RWPE2 (cell line): ENCODE results near the gene PROK2.
A peak's percentile ranks its signal among the peaks of the same experiment; 100 is the strongest.

ENCODE experiments used
- ATAC-seq: fragments of 200-7000 bp; cut with Tn5 transposase; 3 replicates; pipeline ENCODE4 v1.9.1; 2021; ENCODE audit warnings: low read depth
- DNase-seq: peaks from one replicate; pipeline ENCODE4 v3.0.0-alpha.2; 2020; ENCODE audit warnings: low spot score
- H3K27ac ChIP-seq: fragments of 450-650 bp; 2 replicates; pipeline ENCODE4 v1.5.1; 2017; ENCODE audit warnings: mild to moderate bottlenecking; ENCODE audit not compliant: poor library complexity, severe bottlenecking
- H3K27me3 ChIP-seq: fragments of 250-450 bp; sonication (Bioruptor Pico); 2 replicates; pipeline ENCODE4 v1.5.1; 2021; ENCODE audit warnings: mild to moderate bottlenecking, moderate library complexity; ENCODE audit not compliant: insufficient read depth, poor library complexity, severe bottlenecking
- H3K36me3 ChIP-seq: fragments of 250-450 bp; sonication (Bioruptor Pico); 2 replicates; pipeline ENCODE4 v1.5.1; 2020; ENCODE audit warnings: low read depth, mild to moderate bottlenecking, moderate library complexity
- H3K4me1 ChIP-seq: fragments of 250-450 bp; sonication (Bioruptor Pico); 2 replicates; pipeline ENCODE4 v1.5.1; 2021; ENCODE audit warnings: mild to moderate bottlenecking, moderate library complexity; ENCODE audit not compliant: insufficient read depth, poor library complexity, severe bottlenecking
- H3K4me3 ChIP-seq: fragments of 250-450 bp; sonication (Bioruptor Pico); 2 replicates; pipeline ENCODE4 v1.5.1; 2021; ENCODE audit warnings: mild to moderate bottlenecking, moderate library complexity; ENCODE audit not compliant: severe bottlenecking
- H3K9me3 ChIP-seq: fragments of 250-450 bp; sonication (Bioruptor Pico); 2 replicates; pipeline ENCODE4 v1.5.1; 2021; ENCODE audit warnings: mild to moderate bottlenecking, moderate library complexity; ENCODE audit not compliant: severe bottlenecking
- CTCF ChIP-seq: fragments of 450-650 bp; IDR thresholded peaks from one replicate; pipeline ENCODE4 v1.5.1; 2017; ENCODE audit warnings: mild to moderate bottlenecking, moderate library complexity; ENCODE audit not compliant: poor library complexity, severe bottlenecking

Gene PROK2

GRCh38 chr3:71784914-71785531, at the start of gene PROK2:
Gene PROK2 (minus strand): TSS chr3:71785148. CDS start chr3:71785052, 96 bp downstream.
- H3K36me3 ChIP-seq, result no peaks in the 10 kb centered on the region
- H3K27ac ChIP-seq, result no peak within 1 kb of the TSS
- no peaks in the 10 kb centered on the region for H3K9me3 ChIP-seq
- peak within 1 kb of the TSS; percentile 12 for H3K4me3 ChIP-seq
- DNase-seq (no peak), ATAC-seq (peak; percentile 52)
- peaks cover 71% of the 10 kb centered on the region for H3K27me3 ChIP-seq
- no peaks in the 10 kb centered on the region for H3K4me1 ChIP-seq
- TF ChIP-seq CTCF, result no peak

- no peaks in the 10 kb centered on the region for H3K36me3 ChIP-seq
- H3K27ac ChIP-seq, result no peak overlapping the region
- H3K4me3 ChIP-seq, result no peak overlapping the region
- no peaks in the 10 kb centered on the region for H3K4me1 ChIP-seq
- TF ChIP-seq CTCF, result no peak
- H3K9me3 ChIP-seq, result no peaks in the 10 kb centered on the region
- no peaks in the 10 kb centered on the region for H3K27me3 ChIP-seq
- ATAC-seq (no peak), DNase-seq (no peak)
These were observed 46.7 kb upstream of the PROK2 start for GRCh38 chr3:71831599-71831998.

GRCh38 chr3:71825551-71826283, 40.8 kb upstream of the PROK2 start:
- ATAC-seq, result no peak
- Histone ChIP-seq H3K36me3 (no peaks in the 10 kb centered on the region), H3K9me3 (no peaks in the 10 kb centered on the region), H3K27ac (no peak overlapping the region), H3K4me1 (no peaks in the 10 kb centered on the region), H3K4me3 (no peak overlapping the region), H3K27me3 (no peaks in the 10 kb centered on the region)
- TF ChIP-seq CTCF, result no peak
- DNase-seq, result no peak

- H3K9me3 ChIP-seq, result no peaks in the 10 kb centered on the region
- no peak for DNase-seq
- no peak for TF ChIP-seq CTCF
- no peaks in the 10 kb centered on the region for H3K36me3 ChIP-seq
- H3K4me3 ChIP-seq, result no peak overlapping the region
- H3K27ac ChIP-seq, result no peak overlapping the region
- no peaks in the 10 kb centered on the region for H3K27me3 ChIP-seq
- no peaks in the 10 kb centered on the region for H3K4me1 ChIP-seq
- no peak for ATAC-seq
These were observed 36.2 kb upstream of the PROK2 start for GRCh38 chr3:71821116-71821515.

- H3K27ac ChIP-seq, result no peak overlapping the region
- H3K36me3 ChIP-seq, result no peaks in the 10 kb centered on the region
- no peaks in the 10 kb centered on the region for H3K27me3 ChIP-seq
- H3K9me3 ChIP-seq, result no peaks in the 10 kb centered on the region
- no peak for DNase-seq
- H3K4me3 ChIP-seq, result no peak overlapping the region
- no peaks in the 10 kb centered on the region for H3K4me1 ChIP-seq
- no peak for TF ChIP-seq CTCF
- no peak for ATAC-seq
These were observed 32.3 kb upstream of the PROK2 start for GRCh38 chr3:71817262-71817661.
